CD8-positive, alpha-beta memory T cell (primary cell): Measurements from ENCODE around the gene SV2C. TPM values are rescaled to one million over a fixed set of nuclear protein-coding genes. Genes with fewer than 3 reads are reported as not detected.
A peak's percentile ranks its signal among the peaks of the same experiment; 100 is the strongest.

ENCODE experiments used
- CTCF ChIA-PET: fragments of 350-600 bp; sonication (Branson Sonifier 250); formaldehyde crosslinking; loops from one replicate; lab custom pipeline; 2021; ENCODE audit warnings: antibody characterized with exemption; lab: Charles Lee
- POLR2A ChIA-PET: fragments of 350-600 bp; sonication (Branson Sonifier 250); formaldehyde crosslinking; loops from one replicate; lab custom pipeline; 2021; ENCODE audit warnings: antibody characterized with exemption; lab: Charles Lee
- DNase-seq, 5 donors: peaks; one replicate each; pipeline versions ENCODE4 v3.0.0 to v3.0.0-alpha.2; 2020 to 2022; ENCODE audit warnings: mixed read lengths in 1 of 5
- H3K27ac ChIP-seq: one replicate; pipeline ENCODE4 v1.7.0; 2013; ENCODE audit warnings: low read depth, mild to moderate bottlenecking, low read length, moderate library complexity
- H3K27me3 ChIP-seq: 2 replicates; pipeline ENCODE4 v1.7.0; 2013; ENCODE audit warnings: low read length, mild to moderate bottlenecking; ENCODE audit not compliant: insufficient read depth, poor library complexity, severe bottlenecking
- H3K36me3 ChIP-seq: 2 replicates; pipeline ENCODE4 v1.7.0; 2013; ENCODE audit warnings: mild to moderate bottlenecking, low read length, moderate library complexity; ENCODE audit not compliant: insufficient read depth
- H3K4me1 ChIP-seq: 2 replicates; pipeline ENCODE4 v1.7.0; 2013; ENCODE audit warnings: mild to moderate bottlenecking, low read length, moderate library complexity; ENCODE audit not compliant: insufficient read depth
- H3K4me3 ChIP-seq: 2 replicates; pipeline ENCODE4 v1.7.0; 2013; ENCODE audit warnings: mild to moderate bottlenecking, low read length
- H3K9me3 ChIP-seq: 2 replicates; pipeline ENCODE4 v1.7.0; 2013; ENCODE audit warnings: mild to moderate bottlenecking, low read length
- H3K27ac Mint-ChIP-seq, 8 donors: one replicate each; pipeline ENCODE4 v1.8.0; 2020 to 2021; ENCODE audit warnings: mixed read lengths in 8 of 8, mild to moderate bottlenecking in 6 of 8, inconsistent platforms in 3 of 8, moderate library complexity in 3 of 8
- H3K27me3 Mint-ChIP-seq, 2 donors: one replicate each; pipeline ENCODE4 v1.8.0; 2020 to 2021; ENCODE audit warnings: mixed read lengths in 2 of 2, mild to moderate bottlenecking in 1 of 2, moderate library complexity in 1 of 2
- H3K36me3 Mint-ChIP-seq, 3 donors: one replicate each; pipeline ENCODE4 v1.8.0; 2020 to 2021; ENCODE audit warnings: mixed read lengths in 3 of 3, inconsistent platforms in 1 of 3, mild to moderate bottlenecking in 1 of 3
- H3K4me1 Mint-ChIP-seq, 3 donors: one replicate each; pipeline ENCODE4 v1.8.0; 2020 to 2021; ENCODE audit warnings: mixed read lengths in 3 of 3, inconsistent platforms in 1 of 3, mild to moderate bottlenecking in 1 of 3
- H3K4me3 Mint-ChIP-seq, 7 donors: one replicate each; pipeline ENCODE4 v1.8.0; 2020 to 2021; ENCODE audit warnings: mixed read lengths in 7 of 7, mild to moderate bottlenecking in 6 of 7, moderate library complexity in 4 of 7, inconsistent platforms in 2 of 7
- H3K9me3 Mint-ChIP-seq, 5 donors: one replicate each; pipeline ENCODE4 v1.8.0; 2020 to 2022; ENCODE audit warnings: mixed read lengths in 5 of 5, mild to moderate bottlenecking in 3 of 5, moderate library complexity in 2 of 5, inconsistent platforms in 1 of 5
- polyA plus RNA-seq: library from polyadenylated mRNA; unstranded; fragments of 300-500 nt; fragmentation: Illumina TruSeq; gene quantifications from one replicate; pipeline ENCODE4 v1.2.3, GENCODE V29; 2021
- total RNA-seq, 2 experiments: library from RNA; stranded (reverse); gene quantifications; one replicate each; pipeline ENCODE4 v1.2.3, GENCODE V29; 2021

The SV2C gene
- total and polyA plus RNA-seq, 3 experiments from 2014 or later = not detected

DNA sequence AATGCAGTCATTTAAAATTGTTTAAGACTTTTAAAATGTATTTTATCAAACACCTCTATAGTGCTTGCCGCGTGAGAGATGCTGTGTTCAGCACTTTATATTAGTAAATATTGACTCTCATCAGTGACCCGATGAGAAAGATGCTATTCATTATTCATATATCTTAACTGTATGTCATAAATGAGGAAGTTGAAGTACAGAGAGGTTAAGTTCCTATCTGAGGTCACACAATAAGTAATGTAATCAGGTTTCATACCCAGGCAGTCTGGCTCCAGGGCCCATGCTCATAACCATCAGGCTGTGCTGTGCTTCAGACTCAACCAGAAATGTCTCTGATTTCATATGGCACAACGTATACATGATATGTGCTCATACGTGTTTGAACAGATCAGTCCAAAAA lies 119.0 kb downstream of the SV2C start:
- CTCF ChIA-PET = no interaction called here
- Histone ChIP-seq H3K36me3 (no peaks in the 10 kb centered on the region), H3K4me1 (no peaks in the 10 kb centered on the region), H3K4me3 (no peak overlapping the region), H3K9me3 (no peaks in the 10 kb centered on the region), H3K27me3 (no peaks in the 10 kb centered on the region), H3K27ac (no peak overlapping the region)
- peaks cover 0 to 1% (median 0%) of the 10 kb centered on the region in 3 donors for H3K36me3 Mint-ChIP-seq
- H3K4me3 Mint-ChIP-seq = no peak overlapping the region
- H3K27me3 Mint-ChIP-seq = peaks cover 2 to 7% of the 10 kb centered on the region in 2 donors
- POLR2A ChIA-PET = no interaction called here
- H3K9me3 Mint-ChIP-seq = no peaks in the 10 kb centered on the region
- no peak overlapping the region for H3K27ac Mint-ChIP-seq
- peaks cover 3 to 7% (median 5%) of the 10 kb centered on the region in 3 donors for H3K4me1 Mint-ChIP-seq
- no peak for DNase-seq

DNA sequence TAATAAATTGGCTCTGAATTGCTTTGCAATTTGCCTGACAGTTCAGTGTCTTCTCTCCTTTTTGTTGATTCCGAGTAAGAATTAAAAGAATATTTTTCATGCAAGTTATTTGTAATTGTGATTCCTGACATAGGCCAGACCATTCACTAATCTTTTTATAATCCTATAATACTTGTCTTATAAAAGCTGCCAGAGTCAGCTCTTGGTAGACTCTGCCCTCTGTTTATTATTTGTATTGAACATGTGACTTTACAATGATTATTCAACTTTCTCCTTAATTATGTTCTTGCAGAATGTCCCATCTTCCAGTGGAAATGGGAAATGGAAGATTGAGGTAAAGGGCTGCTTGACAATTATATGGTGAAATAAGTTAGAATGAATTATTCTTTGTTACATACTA lies 121.0 kb downstream of the SV2C start:
- Mint-ChIP-seq H3K27ac (no peak overlapping the region), H3K4me3 (no peak overlapping the region), H3K9me3 (no peaks in the 10 kb centered on the region), H3K4me1 (peaks cover 3 to 5% (median 4%) of the 10 kb centered on the region in 3 donors), H3K36me3 (peaks cover 0 to 1% (median 0%) of the 10 kb centered on the region in 3 donors), H3K27me3 (peaks cover under 1 to 3% of the 10 kb centered on the region in 2 donors)
- ChIA-PET CTCF (no interaction called here), POLR2A (no interaction called here)
- Histone ChIP-seq H3K9me3 (no peaks in the 10 kb centered on the region), H3K36me3 (no peaks in the 10 kb centered on the region), H3K27me3 (no peaks in the 10 kb centered on the region), H3K4me3 (no peak overlapping the region), H3K4me1 (no peaks in the 10 kb centered on the region), H3K27ac (no peak overlapping the region)
- no peak for DNase-seq

DNA sequence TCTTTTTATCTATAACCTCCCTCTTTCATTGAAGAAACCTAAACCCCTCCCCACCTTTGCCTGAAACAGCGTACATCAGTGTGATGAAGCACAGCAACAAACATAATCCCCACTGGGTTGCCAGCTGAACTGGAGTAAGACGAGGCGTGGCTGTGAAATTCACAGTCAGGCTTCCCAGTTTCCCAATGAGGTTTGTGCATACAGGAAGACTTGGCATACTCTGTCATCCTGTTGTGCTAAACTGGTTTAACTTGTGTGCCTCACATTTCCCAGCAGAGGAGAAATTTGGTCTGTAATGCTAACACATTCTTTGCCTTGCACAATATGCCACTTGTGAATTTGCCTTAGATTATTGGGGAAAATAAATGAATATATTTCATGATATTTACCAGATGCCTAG lies 121.5 kb downstream of the SV2C start:
- no peaks in the 10 kb centered on the region for H3K9me3 ChIP-seq
- no peaks in the 10 kb centered on the region for H3K27me3 ChIP-seq
- H3K27ac ChIP-seq = no peak overlapping the region
- Mint-ChIP-seq H3K27me3 (no peaks in the 10 kb centered on the region), H3K4me1 (peaks cover 0 to under 1% (median 0%) of the 10 kb centered on the region in 3 donors), H3K4me3 (no peak overlapping the region), H3K36me3 (peaks cover 0 to 2% (median 1%) of the 10 kb centered on the region in 3 donors), H3K9me3 (peaks cover 0 to 3% (median 2%) of the 10 kb centered on the region in 5 donors), H3K27ac (no peak overlapping the region)
- no peaks in the 10 kb centered on the region for H3K4me1 ChIP-seq
- no peaks in the 10 kb centered on the region for H3K36me3 ChIP-seq
- no peak for DNase-seq
- H3K4me3 ChIP-seq = no peak overlapping the region
- CTCF ChIA-PET = no interaction called here
- POLR2A ChIA-PET = no interaction called here

DNA sequence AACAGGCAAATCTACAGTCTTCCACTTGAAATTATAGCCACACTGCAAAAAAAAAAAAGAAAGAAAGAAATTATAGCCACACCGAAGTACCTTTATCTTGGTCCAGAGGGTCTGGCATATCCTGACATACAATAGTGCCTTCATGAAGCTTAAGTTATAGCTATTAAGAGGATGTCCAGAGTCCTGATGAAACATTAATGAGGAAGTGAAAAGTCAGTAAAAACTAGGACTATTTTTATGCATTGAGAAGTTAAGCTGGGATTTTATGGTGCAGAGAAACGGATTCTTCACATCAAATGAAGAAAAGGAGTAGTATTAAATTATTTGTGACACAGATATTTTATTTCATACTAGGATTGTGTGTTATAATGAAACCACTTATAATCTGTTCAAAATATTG lies 123.9 kb downstream of the SV2C start:
- no peak overlapping the region for H3K4me3 ChIP-seq
- DNase-seq = no peak
- Mint-ChIP-seq H3K27me3 (peaks cover 0 to 7% of the 10 kb centered on the region in 2 donors), H3K9me3 (peaks cover 0 to 8% (median 5%) of the 10 kb centered on the region in 5 donors), H3K27ac (no peak overlapping the region), H3K4me1 (no peaks in the 10 kb centered on the region), H3K4me3 (no peak overlapping the region), H3K36me3 (peaks cover 0 to 18% (median 0%) of the 10 kb centered on the region in 3 donors)
- ChIA-PET CTCF (interaction anchor here (1.3 kb wide), 1 partner anchor 32 kb away, joined by 4 read pairs; no protein-coding TSS in a partner anchor), POLR2A (no interaction called here)
- H3K4me1 ChIP-seq = no peaks in the 10 kb centered on the region
- H3K27ac ChIP-seq = no peak overlapping the region
- no peaks in the 10 kb centered on the region for H3K9me3 ChIP-seq
- no peaks in the 10 kb centered on the region for H3K36me3 ChIP-seq
- no peaks in the 10 kb centered on the region for H3K27me3 ChIP-seq

DNA sequence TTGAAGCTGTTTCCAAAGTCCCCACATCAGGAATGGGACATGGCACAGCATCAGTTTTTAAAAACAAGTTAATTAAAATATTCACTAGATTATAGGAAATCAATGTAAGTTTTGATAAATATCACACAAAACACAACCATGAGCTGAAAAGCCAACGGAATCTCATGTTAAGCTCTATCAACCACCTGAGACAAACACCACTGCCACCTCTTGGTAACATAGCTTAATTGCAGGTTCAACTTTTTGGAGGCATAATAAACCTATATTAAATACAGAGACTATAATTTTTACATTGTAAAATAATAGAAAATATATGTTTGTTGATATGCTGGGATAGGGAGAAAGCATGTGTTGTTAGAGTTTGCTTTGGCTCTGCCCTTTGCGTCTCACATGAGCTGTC lies 126.1 kb downstream of the SV2C start:
- Histone ChIP-seq H3K4me1 (no peaks in the 10 kb centered on the region), H3K27ac (no peak overlapping the region), H3K9me3 (no peaks in the 10 kb centered on the region), H3K36me3 (no peaks in the 10 kb centered on the region), H3K27me3 (no peaks in the 10 kb centered on the region), H3K4me3 (no peak overlapping the region)
- ChIA-PET POLR2A (no interaction called here), CTCF (no interaction called here)
- Mint-ChIP-seq H3K36me3 (peaks cover 0 to 25% (median 0%) of the 10 kb centered on the region in 3 donors), H3K4me3 (no peak overlapping the region), H3K4me1 (no peaks in the 10 kb centered on the region), H3K27me3 (peaks cover 0 to 7% of the 10 kb centered on the region in 2 donors), H3K9me3 (peaks cover 0 to 8% (median 5%) of the 10 kb centered on the region in 5 donors), H3K27ac (no peak overlapping the region)
- no peak for DNase-seq

DNA sequence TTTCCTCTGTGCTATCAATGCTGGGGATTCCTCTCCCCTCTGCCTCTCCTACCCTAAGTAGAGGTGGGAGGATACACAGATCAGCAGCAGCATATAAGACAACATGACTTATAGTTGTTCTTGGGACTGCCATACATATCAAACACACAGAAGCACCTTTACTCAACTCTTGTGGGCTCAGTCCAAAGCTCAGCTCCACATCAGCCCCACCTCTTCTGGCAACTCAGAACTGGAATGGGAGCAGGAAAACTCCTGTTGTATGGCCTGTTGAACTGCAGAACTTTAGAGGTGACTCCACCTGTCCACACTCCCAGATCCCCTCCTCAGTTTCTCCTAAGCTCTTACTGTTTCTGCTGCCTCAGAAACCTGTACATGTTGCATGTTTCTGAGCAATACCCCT lies 127.8 kb downstream of the SV2C start:
- Histone ChIP-seq H3K36me3 (no peaks in the 10 kb centered on the region), H3K4me3 (no peak overlapping the region), H3K27ac (no peak overlapping the region), H3K9me3 (no peaks in the 10 kb centered on the region), H3K4me1 (no peaks in the 10 kb centered on the region), H3K27me3 (no peaks in the 10 kb centered on the region)
- Mint-ChIP-seq H3K9me3 (peaks cover 0 to 8% (median 5%) of the 10 kb centered on the region in 5 donors), H3K4me1 (no peaks in the 10 kb centered on the region), H3K27me3 (peaks cover 0 to 7% of the 10 kb centered on the region in 2 donors), H3K36me3 (peaks cover 0 to 25% (median 0%) of the 10 kb centered on the region in 3 donors), H3K27ac (peak overlapping the region in 1 of 8 donors; percentile 86), H3K4me3 (no peak overlapping the region)
- ChIA-PET CTCF (interaction anchor here (1.0 kb wide), 1 partner anchor 15 kb away, joined by 3 read pairs; no protein-coding TSS in a partner anchor), POLR2A (no interaction called here)
- DNase-seq = no peak

DNA sequence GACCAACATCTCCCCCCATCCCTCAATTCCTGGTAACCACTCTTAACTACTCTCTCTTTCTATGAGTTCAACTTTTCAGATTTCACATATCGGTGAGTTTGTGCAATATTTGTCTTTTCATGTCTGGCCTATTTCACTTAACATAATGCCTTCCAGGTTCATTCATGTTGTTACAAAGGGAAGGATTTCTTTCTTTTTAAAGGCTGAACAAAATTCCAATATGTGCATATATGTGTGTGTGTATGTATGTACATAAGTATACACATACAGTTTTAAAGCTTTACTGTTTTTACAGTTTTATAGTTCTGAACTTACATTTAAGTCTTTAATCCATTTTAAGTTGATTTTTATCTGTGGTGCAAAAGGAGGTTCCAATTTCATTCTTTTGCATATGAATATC lies 130.7 kb downstream of the SV2C start:
- Mint-ChIP-seq H3K4me1 (no peaks in the 10 kb centered on the region), H3K27me3 (peaks cover 2 to 7% of the 10 kb centered on the region in 2 donors), H3K27ac (no peak overlapping the region), H3K4me3 (no peak overlapping the region), H3K9me3 (peaks cover 0 to 11% (median 6%) of the 10 kb centered on the region in 5 donors), H3K36me3 (peaks cover 0 to 32% (median 0%) of the 10 kb centered on the region in 3 donors)
- no peaks in the 10 kb centered on the region for H3K9me3 ChIP-seq
- no peak overlapping the region for H3K4me3 ChIP-seq
- CTCF ChIA-PET = interaction anchor here (1.8 kb wide), 1 partner anchor 39 kb away, joined by 6 read pairs; no protein-coding TSS in a partner anchor
- no peaks in the 10 kb centered on the region for H3K27me3 ChIP-seq
- no peak for DNase-seq
- no peaks in the 10 kb centered on the region for H3K36me3 ChIP-seq
- no peak overlapping the region for H3K27ac ChIP-seq
- POLR2A ChIA-PET = no interaction called here
- no peaks in the 10 kb centered on the region for H3K4me1 ChIP-seq

DNA sequence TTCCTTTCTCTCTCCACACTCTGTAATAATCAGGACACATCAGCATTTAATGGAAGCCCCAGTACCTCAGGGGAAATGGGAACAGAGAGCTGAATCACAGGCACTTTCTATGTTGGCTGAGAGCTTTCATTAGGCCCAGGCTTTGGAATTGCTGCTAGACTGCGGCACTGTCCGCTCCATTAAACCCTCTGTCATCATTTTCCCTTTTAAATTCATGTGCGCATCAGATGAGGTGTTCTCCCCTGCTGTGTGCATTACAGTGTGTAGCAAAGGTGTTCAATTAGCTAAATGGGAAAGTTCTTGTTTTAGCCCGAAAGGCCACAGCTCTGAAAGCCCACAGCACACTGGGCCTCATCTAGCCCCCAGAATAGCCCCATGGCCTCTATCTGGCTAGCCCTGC lies 133.6 kb downstream of the SV2C start:
- H3K27ac Mint-ChIP-seq = no peak overlapping the region
- Histone ChIP-seq H3K4me1 (no peaks in the 10 kb centered on the region), H3K27me3 (no peaks in the 10 kb centered on the region), H3K4me3 (no peak overlapping the region), H3K27ac (no peak overlapping the region), H3K36me3 (no peaks in the 10 kb centered on the region), H3K9me3 (no peaks in the 10 kb centered on the region)
- no peak overlapping the region for H3K4me3 Mint-ChIP-seq
- peaks cover 0 to 19% (median 0%) of the 10 kb centered on the region in 3 donors for H3K36me3 Mint-ChIP-seq
- peaks cover 2% of the 10 kb centered on the region in 2 donors for H3K27me3 Mint-ChIP-seq
- CTCF ChIA-PET = interaction anchor here (0.8 to 1.4 kb wide), 2 partner anchors 40 to 42 kb away, joined by 3 read pairs; no protein-coding TSS in a partner anchor
- POLR2A ChIA-PET = no interaction called here
- peaks cover 0 to 4% (median 0%) of the 10 kb centered on the region in 5 donors for H3K9me3 Mint-ChIP-seq
- no peak for DNase-seq
- H3K4me1 Mint-ChIP-seq = no peaks in the 10 kb centered on the region
